H9 (cell line): ENCODE measurements around the gene PNPLA6. TPM values are rescaled to one million over a fixed set of nuclear protein-coding genes. Genes with fewer than 3 reads are reported as not detected.

ENCODE experiments used
- DNase-seq: peaks from one replicate; pipeline ENCODE4 v3.0.0-alpha.2; 2017
- H2AFZ ChIP-seq: one replicate; pipeline ENCODE4 v1.6.1; 2013; ENCODE audit warnings: mild to moderate bottlenecking, low read length, control low read depth, moderate library complexity
- H2AK5ac ChIP-seq: 2 replicates; pipeline ENCODE4 v1.6.1; 2013; ENCODE audit warnings: low read length, control low read depth, mixed read lengths; ENCODE audit not compliant: insufficient read length
- H2BK120ac ChIP-seq: one replicate; pipeline ENCODE4 v1.6.1; 2013; ENCODE audit warnings: low read depth, mild to moderate bottlenecking, low read length, control low read depth, inconsistent platforms; ENCODE audit not compliant: poor library complexity, severe bottlenecking
- H2BK12ac ChIP-seq: 2 replicates; pipeline ENCODE4 v1.6.1; 2013; ENCODE audit warnings: low read length, control low read depth, mixed read lengths, low read depth; ENCODE audit not compliant: insufficient read length
- H2BK15ac ChIP-seq: 2 replicates; pipeline ENCODE4 v1.6.1; 2013; ENCODE audit warnings: low read depth, low read length, control low read depth
- H2BK20ac ChIP-seq: one replicate; pipeline ENCODE4 v1.6.1; 2013; ENCODE audit warnings: low read depth, mild to moderate bottlenecking, low read length, control low read depth, inconsistent platforms; ENCODE audit not compliant: poor library complexity, severe bottlenecking
- H2BK5ac ChIP-seq: 2 replicates; pipeline ENCODE4 v1.6.1; 2013; ENCODE audit warnings: low read length, control low read depth, mixed read lengths; ENCODE audit not compliant: insufficient read length
- H3K14ac ChIP-seq: 2 replicates; pipeline ENCODE4 v1.6.1; 2013; ENCODE audit warnings: low read length, control low read depth; ENCODE audit not compliant: insufficient read depth
- H3K18ac ChIP-seq: 2 replicates; pipeline ENCODE4 v1.6.1; 2013; ENCODE audit warnings: low read depth, mild to moderate bottlenecking, mixed read lengths, low read length, control low read depth; ENCODE audit not compliant: insufficient read length
- H3K23ac ChIP-seq: 2 replicates; pipeline ENCODE4 v1.6.1; 2013; ENCODE audit warnings: low read length, control low read depth, mixed read lengths, low read depth; ENCODE audit not compliant: insufficient read length
- H3K23me2 ChIP-seq: 2 replicates; pipeline ENCODE4 v1.6.1; 2013; ENCODE audit warnings: low read depth, mild to moderate bottlenecking, mixed read lengths, low read length, control low read depth; ENCODE audit not compliant: insufficient read length, poor library complexity, severe bottlenecking
- H3K27ac ChIP-seq: 2 replicates; pipeline ENCODE4 v1.5.1; 2013; ENCODE audit warnings: low read length, control low read depth, mixed read lengths, low read depth; ENCODE audit not compliant: insufficient read length
- H3K27me3 ChIP-seq: 2 replicates; pipeline ENCODE4 v1.6.1; 2013; ENCODE audit warnings: low read length, control low read depth, inconsistent platforms; ENCODE audit not compliant: insufficient read depth
- H3K4ac ChIP-seq: 2 replicates; pipeline ENCODE4 v1.6.1; 2013; ENCODE audit warnings: low read depth, mild to moderate bottlenecking, control low read depth, inconsistent platforms, low read length, moderate library complexity
- H3K4me1 ChIP-seq: 2 replicates; pipeline ENCODE4 v1.6.1; 2013; ENCODE audit warnings: low read length, control low read depth, inconsistent platforms; ENCODE audit not compliant: insufficient read depth
- H3K4me2 ChIP-seq: 2 replicates; pipeline ENCODE4 v1.6.1; 2013; ENCODE audit warnings: low read length, control low read depth, mixed read lengths; ENCODE audit not compliant: insufficient read length, insufficient read depth
- H3K56ac ChIP-seq: 2 replicates; pipeline ENCODE4 v1.6.1; 2013; ENCODE audit warnings: low read depth, mild to moderate bottlenecking, mixed read lengths, low read length, control low read depth; ENCODE audit not compliant: insufficient read length
- H3K79me1 ChIP-seq: 2 replicates; pipeline ENCODE4 v1.6.1; 2013; ENCODE audit warnings: low read depth, mild to moderate bottlenecking, moderate library complexity, low read length, control low read depth, inconsistent platforms; ENCODE audit not compliant: insufficient read depth, poor library complexity, severe bottlenecking
- H3K79me2 ChIP-seq: 2 replicates; pipeline ENCODE4 v1.6.1; 2013; ENCODE audit warnings: low read length, control low read depth, inconsistent platforms; ENCODE audit not compliant: insufficient read depth
- H3K9ac ChIP-seq: 2 replicates; pipeline ENCODE4 v1.6.1; 2013; ENCODE audit warnings: low read length, control low read depth, mixed read lengths; ENCODE audit not compliant: insufficient read length; ENCODE audit errors: extremely low read depth
- H3K9me3 ChIP-seq: one replicate; pipeline ENCODE4 v1.6.1; 2013; ENCODE audit warnings: low read depth, low read length, inconsistent platforms; ENCODE audit not compliant: control insufficient read depth
- H3T11ph ChIP-seq: one replicate; pipeline ENCODE4 v1.6.1; 2013; ENCODE audit warnings: mild to moderate bottlenecking, low read length, control low read depth, inconsistent platforms
- H4K20me1 ChIP-seq: one replicate; pipeline ENCODE4 v1.6.1; 2013; ENCODE audit not compliant: control insufficient read depth, insufficient read length, insufficient read depth
- H4K5ac ChIP-seq: 2 replicates; pipeline ENCODE4 v1.6.1; 2013; ENCODE audit warnings: low read depth, mild to moderate bottlenecking, mixed read lengths, low read length, control low read depth; ENCODE audit not compliant: insufficient read length
- H4K8ac ChIP-seq: replicated peaks from 2 replicates; pipeline ENCODE4 v1.6.1; 2013; ENCODE audit warnings: low read length, control low read depth, mixed read lengths, low read depth; ENCODE audit not compliant: insufficient read length
- H4K91ac ChIP-seq: 2 replicates; pipeline ENCODE4 v1.6.1; 2013; ENCODE audit warnings: low read depth, mild to moderate bottlenecking, moderate library complexity, mixed read lengths, low read length, control low read depth; ENCODE audit not compliant: insufficient read length
- H3K27ac Mint-ChIP-seq, 3 experiments: 2 replicates in 2 of 3; 3 replicates in 1 of 3; pipeline ENCODE4 v1.8.0; 2020 to 2021; ENCODE audit warnings: mixed read lengths in 3 of 3, mild to moderate bottlenecking in 1 of 3, moderate library complexity in 1 of 3
- H3K27me3 Mint-ChIP-seq: 2 replicates; pipeline ENCODE4 v1.8.0; 2021; ENCODE audit warnings: low read depth, mild to moderate bottlenecking, moderate library complexity, mixed read lengths
- H3K36me3 Mint-ChIP-seq, 3 experiments: 2 replicates in 2 of 3; 3 replicates in 1 of 3; pipeline ENCODE4 v1.8.0; 2020 to 2021; ENCODE audit warnings: low read depth in 3 of 3, mixed read lengths in 3 of 3; ENCODE audit not compliant: insufficient read depth in 1 of 3
- H3K4me1 Mint-ChIP-seq, 2 experiments: 2 replicates each; pipeline ENCODE4 v1.8.0; 2020; ENCODE audit warnings: mixed read lengths in 2 of 2
- H3K4me3 Mint-ChIP-seq, 2 experiments: 2 replicates in 1 of 2; 3 replicates in 1 of 2; pipeline ENCODE4 v1.8.0; 2020 to 2021; ENCODE audit warnings: mild to moderate bottlenecking in 2 of 2, mixed read lengths in 2 of 2, moderate library complexity in 1 of 2
- H3K9me3 Mint-ChIP-seq, 2 experiments: 2 replicates in 1 of 2; 3 replicates in 1 of 2; pipeline ENCODE4 v1.8.0; 2020; ENCODE audit warnings: mild to moderate bottlenecking in 2 of 2, mixed read lengths in 2 of 2, moderate library complexity in 1 of 2
- CTCF ChIP-seq: fragments of 200-600 bp; sonication (generic); conservative IDR thresholded peaks from 3 replicates; pipeline ENCODE4 v1.8.0; 2021; ENCODE audit warnings: antibody characterized with exemption, mild to moderate bottlenecking
- WGBS: extraction: QIAGEN DNeasy Blood & Tissue Kit; methylation state at CpG from one replicate; pipeline ENCODE4 v1.1.7; 2013; ENCODE audit warnings: missing lambda C conversion rate, low lambda C conversion rate, mixed read lengths; ENCODE audit not compliant: insufficient read length; ENCODE audit errors: extremely low coverage; 5-methylcytosine and 5-hydroxymethylcytosine counted together
- total RNA-seq: library from RNA; stranded (reverse); gene quantifications from 2 replicates; pipeline ENCODE4 v1.2.1, GENCODE V29; 2021

PNPLA6 gene
- total RNA-seq, 1 experiment from 2014 or later, result 130 TPM

- H4K8ac ChIP-seq, result no peak overlapping the region
- H3K79me1 ChIP-seq, result no peaks in the 10 kb centered on the region
- H3K4me1 Mint-ChIP-seq, result no peaks in the 10 kb centered on the region
- no peak for TF ChIP-seq CTCF
- no peak overlapping the region for H2BK120ac ChIP-seq
- DNase-seq, result no peak
- H3K9me3 Mint-ChIP-seq, result no peaks in the 10 kb centered on the region
- peaks cover 1% of the 10 kb centered on the region for H3K27me3 Mint-ChIP-seq
- no peak overlapping the region for H3K4me3 Mint-ChIP-seq
- H3K9ac ChIP-seq, result no peak overlapping the region
- no peaks in the 10 kb centered on the region for H3K23me2 ChIP-seq
- no peak overlapping the region for H2BK15ac ChIP-seq
- H2BK20ac ChIP-seq, result no peak overlapping the region
- H3K23ac ChIP-seq, result no peak overlapping the region
- no peak overlapping the region for H3T11ph ChIP-seq
- H4K5ac ChIP-seq, result no peak overlapping the region
- H4K20me1 ChIP-seq, result no peaks in the 10 kb centered on the region
- no peak overlapping the region for H2BK12ac ChIP-seq
- no peak overlapping the region for H2AK5ac ChIP-seq
- no peak overlapping the region for H3K27ac ChIP-seq
- no peak overlapping the region for H4K91ac ChIP-seq
- no peak overlapping the region for H3K4ac ChIP-seq
- H2AFZ ChIP-seq, result no peak overlapping the region
- no peaks in the 10 kb centered on the region for H3K79me2 ChIP-seq
- H3K27me3 ChIP-seq, result no peaks in the 10 kb centered on the region
- no peak overlapping the region for H3K18ac ChIP-seq
- no peak overlapping the region for H3K56ac ChIP-seq
- no CpG with 5 or more reads among the region's 5 CpGs for WGBS
- no peak overlapping the region for H2BK5ac ChIP-seq
- no peak overlapping the region for H3K27ac Mint-ChIP-seq
- H3K4me1 ChIP-seq, result no peaks in the 10 kb centered on the region
- no peaks in the 10 kb centered on the region for H3K9me3 ChIP-seq
- H3K4me2 ChIP-seq, result no peak overlapping the region
- no peak overlapping the region for H3K14ac ChIP-seq
- peaks cover 0 to 5% (median 1%) of the 10 kb centered on the region in 3 experiments; a peak in 2 of 7 replicates for H3K36me3 Mint-ChIP-seq
Observed at GRCh38 chr19:7565332-7565731, 29.8 kb downstream of the PNPLA6 start.
